CD14-positive monocyte (primary cell): ENCODE results near the gene UNC119B. TPM values are rescaled to one million over a fixed set of nuclear protein-coding genes. Genes with fewer than 3 reads are reported as not detected.

ENCODE experiments used
- DNase-seq, 3 donors: peaks; one replicate each; pipeline ENCODE4 v3.0.0-alpha.2; 2011 to 2022
- H2AFZ ChIP-seq: 2 replicates; pipeline ENCODE4 v1.6.0; 2012; ENCODE audit warnings: mild to moderate bottlenecking, low read depth, low read length, inconsistent platforms; ENCODE audit not compliant: insufficient read depth, poor library complexity, severe bottlenecking
- H3K27ac ChIP-seq, 2 donors: 1 replicate in 1 of 2; 2 replicates in 1 of 2; pipeline ENCODE4 v1.5.1; 2012 to 2013; ENCODE audit warnings: low read length in 2 of 2, control low read depth in 1 of 2, inconsistent platforms in 1 of 2, low read depth in 1 of 2, mild to moderate bottlenecking in 1 of 2
- H3K27me3 ChIP-seq, 2 donors: one replicate each; pipeline versions ENCODE4 v1.6.0 to v1.6.1; 2011 to 2013; ENCODE audit warnings: low read length in 2 of 2; ENCODE audit not compliant: control insufficient read depth in 2 of 2, insufficient read depth in 2 of 2
- H3K36me3 ChIP-seq, 2 donors: replicated peaks in 1 of 2; 1 replicate in 1 of 2; 2 replicates in 1 of 2; pipeline versions ENCODE4 v1.5.1 to v1.6.1; 2012 to 2013; ENCODE audit warnings: low read length in 2 of 2, control low read depth in 1 of 2, inconsistent platforms in 1 of 2, mild to moderate bottlenecking in 1 of 2; ENCODE audit not compliant: insufficient read depth in 2 of 2, control insufficient read depth in 1 of 2
- H3K4me1 ChIP-seq, 2 donors: 1 replicate in 1 of 2; 2 replicates in 1 of 2; pipeline versions ENCODE4 v1.5.1 to v1.6.1; 2012 to 2013; ENCODE audit warnings: low read length in 2 of 2, control low read depth in 1 of 2, inconsistent platforms in 1 of 2, mild to moderate bottlenecking in 1 of 2, moderate library complexity in 1 of 2; ENCODE audit not compliant: insufficient read depth in 2 of 2, control insufficient read depth in 1 of 2
- H3K4me2 ChIP-seq: replicated peaks from 2 replicates; pipeline ENCODE3; 2012; ENCODE audit warnings: low read length, moderate library complexity, mild to moderate bottlenecking; ENCODE audit not compliant: poor library complexity, severe bottlenecking; ENCODE audit errors: extremely low read depth
- H3K4me3 ChIP-seq, 3 experiments: fragments of 200-600 bp in 1 of 3; sonication (generic) in 1 of 3; replicated peaks in 1 of 3; 1 replicate in 2 of 3; 2 replicates in 1 of 3; pipeline ENCODE4 v1.5.1; 2011 to 2013; ENCODE audit warnings: low read length in 3 of 3, mild to moderate bottlenecking in 3 of 3, control low read depth in 2 of 3, low read depth in 2 of 3, inconsistent platforms in 1 of 3, moderate library complexity in 1 of 3
- H3K79me2 ChIP-seq: 2 replicates; pipeline ENCODE4 v1.6.0; 2012; ENCODE audit warnings: mild to moderate bottlenecking, control low read depth, inconsistent platforms, low read length, moderate library complexity; ENCODE audit not compliant: insufficient read depth
- H3K9ac ChIP-seq: 2 replicates; pipeline ENCODE4 v1.6.0; 2017; ENCODE audit warnings: low read length, mild to moderate bottlenecking; ENCODE audit not compliant: insufficient read depth, poor library complexity, severe bottlenecking
- H3K9me3 ChIP-seq, 2 donors: replicated peaks in 1 of 2; 1 replicate in 1 of 2; 2 replicates in 1 of 2; pipeline versions ENCODE4 v1.5.1 to v1.6.1; 2012 to 2013; ENCODE audit warnings: low read length in 2 of 2, control low read depth in 1 of 2; ENCODE audit not compliant: control insufficient read depth in 1 of 2, insufficient read depth in 1 of 2
- H4K20me1 ChIP-seq: 2 replicates; pipeline ENCODE4 v1.6.0; 2012; ENCODE audit warnings: mild to moderate bottlenecking, low read length, control low read depth, moderate library complexity; ENCODE audit not compliant: insufficient read depth
- H3K27ac Mint-ChIP-seq, 7 donors: one replicate each; pipeline ENCODE4 v1.8.0; 2020; ENCODE audit warnings: mild to moderate bottlenecking in 7 of 7, mixed read lengths in 7 of 7, moderate library complexity in 6 of 7, inconsistent platforms in 2 of 7
- H3K27me3 Mint-ChIP-seq, 3 donors: one replicate each; pipeline ENCODE4 v1.8.0; 2021 to 2022; ENCODE audit warnings: low read depth in 3 of 3, mild to moderate bottlenecking in 3 of 3, mixed read lengths in 3 of 3, moderate library complexity in 3 of 3, inconsistent platforms in 1 of 3
- H3K36me3 Mint-ChIP-seq, 2 donors: one replicate each; pipeline ENCODE4 v1.8.0; 2020; ENCODE audit warnings: mixed read lengths in 2 of 2, inconsistent platforms in 1 of 2, mild to moderate bottlenecking in 1 of 2
- H3K4me1 Mint-ChIP-seq: one replicate; pipeline ENCODE4 v1.8.0; 2020; ENCODE audit warnings: mild to moderate bottlenecking, mixed read lengths
- H3K4me3 Mint-ChIP-seq, 2 donors: one replicate each; pipeline ENCODE4 v1.8.0; 2020; ENCODE audit warnings: mild to moderate bottlenecking in 2 of 2, mixed read lengths in 2 of 2, moderate library complexity in 1 of 2
- H3K9me3 Mint-ChIP-seq, 7 donors: one replicate each; pipeline ENCODE4 v1.8.0; 2020 to 2022; ENCODE audit warnings: mixed read lengths in 7 of 7, mild to moderate bottlenecking in 6 of 7, moderate library complexity in 6 of 7, inconsistent platforms in 2 of 7
- WGBS: methylation state at CpG from one replicate; pipeline ENCODE4 v1.1.5; 2013; ENCODE audit warnings: missing lambda C conversion rate; ENCODE audit not compliant: insufficient coverage; 5-methylcytosine and 5-hydroxymethylcytosine counted together
- intact Hi-C, 2 donors: fragments of 100-400 bp; cut with micrococcal nuclease; formaldehyde crosslinking; loops; one replicate each; pipeline versions ENCODE4 v1.15.0 to v1.15.1; 2023
- polyA plus RNA-seq, 3 donors: library from polyadenylated mRNA; depleted of rRNA in 1 of 3; unstranded in 2 of 3; stranded (reverse) in 1 of 3; fragments of 300-500 nt in 2 of 3; fragments of >200 nt in 1 of 3; fragmentation: Illumina TruSeq in 2 of 3; gene quantifications; 1 replicate in 2 of 3; 2 replicates in 1 of 3; pipeline ENCODE4 v1.2.3, GENCODE V29; 2012 to 2021
- TF ChIP-seq, protein P1 (sequence below): fragments of 200-600 bp; IDR thresholded peaks from one replicate; pipeline ENCODE4 v1.8.0; 2022; ENCODE audit warnings: antibody characterized with exemption, mild to moderate bottlenecking

The UNC119B gene
- polyA plus RNA-seq, 3 donors = 1.1 to 9.1 (median 2.1) TPM

DNA sequence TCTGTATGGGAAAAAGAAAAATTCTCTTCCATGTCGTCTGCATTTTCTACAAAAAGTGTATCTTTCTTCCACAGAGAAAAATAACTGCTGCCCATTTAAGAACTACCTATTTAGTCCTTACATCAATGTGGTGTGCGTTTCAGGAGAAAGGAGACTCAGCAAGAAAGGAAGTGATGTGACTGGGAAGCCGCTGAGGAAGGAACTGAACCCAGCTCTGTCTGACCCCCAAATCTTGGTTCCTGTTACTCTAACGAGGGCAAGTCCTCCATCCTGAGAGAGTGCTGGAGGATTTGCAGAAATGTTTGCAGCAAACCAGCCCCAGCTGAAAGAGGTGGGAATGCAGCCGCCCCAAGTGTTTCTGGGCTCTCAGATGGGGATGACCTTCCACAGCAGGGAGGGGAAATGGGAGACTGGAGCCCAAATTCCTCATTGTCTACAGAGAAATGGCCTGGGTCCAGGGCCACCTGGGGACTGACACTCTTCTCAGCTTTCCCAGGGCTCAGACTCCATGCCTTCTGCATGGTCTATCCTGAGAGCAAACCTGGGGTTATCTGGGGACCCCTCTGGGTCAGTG lies 30.0 kb upstream of the UNC119B start:
- peaks cover 0 to 2% (median 0%) of the 10 kb centered on the region in 7 donors for H3K9me3 Mint-ChIP-seq
- WGBS = 19% methylated on average over 4 of the region's 5 CpGs
- H3K27me3 Mint-ChIP-seq = peaks cover 0 to 6% (median 0%) of the 10 kb centered on the region in 3 donors
- Histone ChIP-seq H2AFZ (peak overlapping the region; percentile 67), H3K9ac (no peak overlapping the region), H3K27ac (peak overlapping the region; percentile 3 to 46), H3K4me2 (peak overlapping the region; percentile 33), H3K4me1 (peaks cover 40 to 53% of the 10 kb centered on the region in 2 donors), H3K36me3 (no peaks in the 10 kb centered on the region), H4K20me1 (no peaks in the 10 kb centered on the region), H3K4me3 (peak overlapping the region in 1 of 3 experiments; percentile 32), H3K79me2 (no peaks in the 10 kb centered on the region), H3K27me3 (no peaks in the 10 kb centered on the region), H3K9me3 (no peaks in the 10 kb centered on the region)
- intact Hi-C loops = no loop called here
- H3K4me3 Mint-ChIP-seq = peak overlapping the region in 1 of 2 donors; percentile 52
- DNase-seq = peak; percentile 34 to 66 (median 49)
- H3K4me1 Mint-ChIP-seq = peaks cover 40% of the 10 kb centered on the region
- no peaks in the 10 kb centered on the region for H3K36me3 Mint-ChIP-seq
- TF ChIP-seq, protein P1, sequence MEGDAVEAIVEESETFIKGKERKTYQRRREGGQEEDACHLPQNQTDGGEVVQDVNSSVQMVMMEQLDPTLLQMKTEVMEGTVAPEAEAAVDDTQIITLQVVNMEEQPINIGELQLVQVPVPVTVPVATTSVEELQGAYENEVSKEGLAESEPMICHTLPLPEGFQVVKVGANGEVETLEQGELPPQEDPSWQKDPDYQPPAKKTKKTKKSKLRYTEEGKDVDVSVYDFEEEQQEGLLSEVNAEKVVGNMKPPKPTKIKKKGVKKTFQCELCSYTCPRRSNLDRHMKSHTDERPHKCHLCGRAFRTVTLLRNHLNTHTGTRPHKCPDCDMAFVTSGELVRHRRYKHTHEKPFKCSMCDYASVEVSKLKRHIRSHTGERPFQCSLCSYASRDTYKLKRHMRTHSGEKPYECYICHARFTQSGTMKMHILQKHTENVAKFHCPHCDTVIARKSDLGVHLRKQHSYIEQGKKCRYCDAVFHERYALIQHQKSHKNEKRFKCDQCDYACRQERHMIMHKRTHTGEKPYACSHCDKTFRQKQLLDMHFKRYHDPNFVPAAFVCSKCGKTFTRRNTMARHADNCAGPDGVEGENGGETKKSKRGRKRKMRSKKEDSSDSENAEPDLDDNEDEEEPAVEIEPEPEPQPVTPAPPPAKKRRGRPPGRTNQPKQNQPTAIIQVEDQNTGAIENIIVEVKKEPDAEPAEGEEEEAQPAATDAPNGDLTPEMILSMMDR = no peak
- peak overlapping the region in 6 of 7 donors; percentile 38 to 82 (median 66) for H3K27ac Mint-ChIP-seq

DNA sequence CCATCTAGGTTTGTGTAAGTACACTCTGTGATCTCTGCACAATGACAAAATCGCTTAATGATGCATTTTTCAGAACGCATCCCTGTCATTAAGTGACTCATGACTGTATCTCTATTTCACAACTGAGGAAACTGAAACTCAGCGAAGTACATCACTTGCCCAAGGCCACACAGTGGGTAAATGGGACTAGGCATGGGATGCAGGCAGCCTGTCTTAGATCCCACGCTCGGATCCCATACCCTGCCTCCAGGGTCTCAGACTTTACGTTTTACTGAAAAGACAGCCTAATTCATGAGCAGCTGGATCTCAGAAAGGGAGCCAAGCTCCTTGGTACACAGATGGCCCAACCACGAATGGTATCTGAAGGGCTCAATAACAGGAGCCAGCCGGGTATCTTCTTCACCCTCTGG lies 25.7 kb upstream of the UNC119B start:
- H3K27me3 ChIP-seq = no peaks in the 10 kb centered on the region
- H4K20me1 ChIP-seq = peaks cover 19% of the 10 kb centered on the region
- DNase-seq = peak; percentile 83 to 93 (median 93)
- H3K4me3 Mint-ChIP-seq = peak overlapping the region; percentile 34 to 35
- H3K9me3 Mint-ChIP-seq = peaks cover 0 to 2% (median 0%) of the 10 kb centered on the region in 7 donors
- peak overlapping the region; percentile 67 to 94 for H3K27ac ChIP-seq
- no peaks in the 10 kb centered on the region for H3K36me3 Mint-ChIP-seq
- H3K4me3 ChIP-seq = peak overlapping the region in 1 of 3 experiments; percentile 39
- TF ChIP-seq, protein P1 = peak; percentile 28
- H2AFZ ChIP-seq = no peak overlapping the region
- H3K27me3 Mint-ChIP-seq = peaks cover 0 to 4% (median 0%) of the 10 kb centered on the region in 3 donors
- H3K9ac ChIP-seq = peak overlapping the region; percentile 55
- H3K79me2 ChIP-seq = peaks cover 24% of the 10 kb centered on the region
- intact Hi-C loops = no loop called here
- H3K4me1 ChIP-seq = peaks cover 55 to 60% of the 10 kb centered on the region in 2 donors
- no peaks in the 10 kb centered on the region for H3K9me3 ChIP-seq
- peak overlapping the region; percentile 95 for H3K4me2 ChIP-seq
- peak overlapping the region; percentile 94 to 99 (median 97) for H3K27ac Mint-ChIP-seq
- 24% methylated on average over 4 of the region's 8 CpGs for WGBS
- H3K36me3 ChIP-seq = no peaks in the 10 kb centered on the region
- peaks cover 54% of the 10 kb centered on the region for H3K4me1 Mint-ChIP-seq
